Brain microvascular endothelial cell (primary cell): ENCODE data around the gene ZNF740.

Experiments used
- DNase-seq: peaks from one replicate; pipeline ENCODE4 v3.0.0-alpha.2; 2020
- H3K27ac ChIP-seq: fragments of 250-450 bp; sonication (Bioruptor Pico); 2 replicates; pipeline ENCODE4 v1.5.1; 2020; ENCODE audit warnings: mild to moderate bottlenecking, moderate library complexity
- H3K27me3 ChIP-seq: fragments of 250-450 bp; sonication (Bioruptor Pico); replicated peaks from 2 replicates; pipeline ENCODE4 v1.5.1; 2020; ENCODE audit warnings: mild to moderate bottlenecking
- H3K36me3 ChIP-seq: fragments of 250-450 bp; sonication (Bioruptor Pico); replicated peaks from 2 replicates; pipeline ENCODE4 v1.5.1; 2020; ENCODE audit warnings: mild to moderate bottlenecking
- H3K4me3 ChIP-seq: 2 replicates; pipeline ENCODE4 v1.5.1; 2011; ENCODE audit warnings: low read depth, mild to moderate bottlenecking, control low read depth, low read length, moderate library complexity
- in situ Hi-C: cut with HindIII; loops from 2 replicates; pipeline ENCODE4 v1.10.0; 2017; ENCODE audit warnings: low sequenced_read_pairs, low pct_ligation_motif_present
- TF ChIP-seq, protein P1 (sequence below): IDR thresholded peaks from 2 replicates; pipeline ENCODE4 v1.5.1; 2011; ENCODE audit warnings: low read depth, mild to moderate bottlenecking, moderate library complexity, low read length, control low read depth, inconsistent platforms; ENCODE audit errors: missing control alignments

The ZNF740 gene

GRCh38 chr12:53227341-53227740, 46.8 kb downstream of the ZNF740 start:
- no peak for DNase-seq
- no peaks in the 10 kb centered on the region for H3K36me3 ChIP-seq
- in situ Hi-C loops = no loop called here
- no peak overlapping the region for H3K27ac ChIP-seq
- no peaks in the 10 kb centered on the region for H3K27me3 ChIP-seq
- TF ChIP-seq, protein P1, sequence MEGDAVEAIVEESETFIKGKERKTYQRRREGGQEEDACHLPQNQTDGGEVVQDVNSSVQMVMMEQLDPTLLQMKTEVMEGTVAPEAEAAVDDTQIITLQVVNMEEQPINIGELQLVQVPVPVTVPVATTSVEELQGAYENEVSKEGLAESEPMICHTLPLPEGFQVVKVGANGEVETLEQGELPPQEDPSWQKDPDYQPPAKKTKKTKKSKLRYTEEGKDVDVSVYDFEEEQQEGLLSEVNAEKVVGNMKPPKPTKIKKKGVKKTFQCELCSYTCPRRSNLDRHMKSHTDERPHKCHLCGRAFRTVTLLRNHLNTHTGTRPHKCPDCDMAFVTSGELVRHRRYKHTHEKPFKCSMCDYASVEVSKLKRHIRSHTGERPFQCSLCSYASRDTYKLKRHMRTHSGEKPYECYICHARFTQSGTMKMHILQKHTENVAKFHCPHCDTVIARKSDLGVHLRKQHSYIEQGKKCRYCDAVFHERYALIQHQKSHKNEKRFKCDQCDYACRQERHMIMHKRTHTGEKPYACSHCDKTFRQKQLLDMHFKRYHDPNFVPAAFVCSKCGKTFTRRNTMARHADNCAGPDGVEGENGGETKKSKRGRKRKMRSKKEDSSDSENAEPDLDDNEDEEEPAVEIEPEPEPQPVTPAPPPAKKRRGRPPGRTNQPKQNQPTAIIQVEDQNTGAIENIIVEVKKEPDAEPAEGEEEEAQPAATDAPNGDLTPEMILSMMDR = no peak
- no peak overlapping the region for H3K4me3 ChIP-seq

DNA sequence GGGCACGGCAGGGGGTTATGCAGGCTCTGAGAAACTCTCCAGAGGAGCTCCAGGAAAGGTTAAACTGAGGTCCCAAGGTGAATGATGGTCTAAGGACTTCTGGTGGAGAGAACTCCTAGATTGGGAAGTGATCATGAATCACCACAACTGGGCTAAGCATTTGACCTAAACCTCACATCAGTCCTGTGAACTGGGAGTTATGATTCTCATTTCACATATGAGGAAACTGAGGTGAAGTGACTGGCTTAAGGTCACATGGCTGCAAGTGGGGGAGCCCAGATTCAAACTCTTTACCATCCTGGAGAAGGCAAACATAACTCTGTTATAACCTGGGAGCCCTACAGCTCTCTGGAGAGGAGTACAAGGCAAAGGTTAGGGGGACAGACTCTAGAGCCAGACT, 47.3 kb downstream of the ZNF740 start:
- H3K36me3 ChIP-seq = no peaks in the 10 kb centered on the region
- H3K4me3 ChIP-seq = no peak overlapping the region
- no peaks in the 10 kb centered on the region for H3K27me3 ChIP-seq
- no peak overlapping the region for H3K27ac ChIP-seq
- TF ChIP-seq, protein P1 = no peak
- in situ Hi-C loops = no loop called here
- no peak for DNase-seq

GRCh38 chr12:53229454-53229853, 48.9 kb downstream of the ZNF740 start:
- in situ Hi-C loops = no loop called here
- H3K27me3 ChIP-seq = no peaks in the 10 kb centered on the region
- H3K4me3 ChIP-seq = no peak overlapping the region
- TF ChIP-seq, protein P1 = no peak
- DNase-seq = no peak
- no peak overlapping the region for H3K27ac ChIP-seq
- H3K36me3 ChIP-seq = no peaks in the 10 kb centered on the region

- TF ChIP-seq, protein P1 = no peak
- no peak overlapping the region for H3K4me3 ChIP-seq
- DNase-seq = no peak
- no peak overlapping the region for H3K27ac ChIP-seq
- H3K36me3 ChIP-seq = no peaks in the 10 kb centered on the region
- H3K27me3 ChIP-seq = no peaks in the 10 kb centered on the region
- in situ Hi-C loops = no loop called here
Observed at GRCh38 chr12:53230108-53230845, 49.8 kb downstream of the ZNF740 start.

DNA sequence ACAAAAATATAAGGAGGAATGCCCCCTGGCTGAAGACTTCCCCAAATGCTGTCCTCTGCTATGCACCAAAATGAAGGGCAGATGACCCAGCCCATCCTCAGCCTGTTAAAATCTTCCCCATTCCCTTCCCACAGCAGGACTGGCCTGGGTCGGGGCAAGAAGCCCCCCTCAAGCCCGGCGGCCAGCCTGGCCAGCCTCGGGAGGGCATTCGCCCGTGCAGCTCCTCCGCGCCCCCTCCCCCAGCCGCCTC, 51.1 kb downstream of the ZNF740 start:
- no peak overlapping the region for H3K27ac ChIP-seq
- DNase-seq = no peak
- H3K36me3 ChIP-seq = no peaks in the 10 kb centered on the region
- in situ Hi-C loops = no loop called here
- no peaks in the 10 kb centered on the region for H3K27me3 ChIP-seq
- TF ChIP-seq, protein P1 = no peak
- H3K4me3 ChIP-seq = peak overlapping the region; percentile 60

GRCh38 chr12:53231921-53232645, 51.6 kb downstream of the ZNF740 start, which contains the start of gene RARG:
Gene RARG (minus strand): TSS chr12:53232209. CDS start chr12:53227545, 4,664 bp downstream.
- peak within 1 kb of the TSS; percentile 60 for H3K4me3 ChIP-seq
- in situ Hi-C loops = no loop called here
- DNase-seq = no peak

More at GRCh38 chr12:53231921-53232645, 51.6 kb downstream of the ZNF740 start, which contains the start of gene RARG:
- no peak within 1 kb of the TSS for H3K27ac ChIP-seq
- H3K27me3 ChIP-seq = no peaks in the 10 kb centered on the region
- TF ChIP-seq, protein P1 = no peak
- H3K36me3 ChIP-seq = no peaks in the 10 kb centered on the region
